ENCODE results near the gene LRCH1.

Gene LRCH1

GRCh38 chr13:46715363-46715762 is 162.4 kb downstream of the LRCH1 start:
- H3K4me3 ChIP-seq (ENCODE audit: low read length): no peak overlapping the region

GRCh38 chr13:46716821-46717220 is 163.9 kb downstream of the LRCH1 start:
- DNase-seq (ENCODE audit: low read depth, low spot score): no peak
- no peak overlapping the region for H3K4me3 ChIP-seq (ENCODE audit: low read length)

More at GRCh38 chr13:46715363-46715762, 162.4 kb downstream of the LRCH1 start:
- DNase-seq (ENCODE audit: low read depth, low spot score): no peak

- H3K4me3 ChIP-seq (ENCODE audit: low read length): no peak overlapping the region
- DNase-seq (ENCODE audit: low read depth, low spot score): no peak
These were observed 164.3 kb downstream of the LRCH1 start for GRCh38 chr13:46717275-46717674.

- no peak overlapping the region for H3K4me3 ChIP-seq (ENCODE audit: low read length)
- no peak for DNase-seq (ENCODE audit: low read depth, low spot score)
These were observed 164.9 kb downstream of the LRCH1 start for GRCh38 chr13:46717856-46718255.

- no peak for DNase-seq (ENCODE audit: low read depth, low spot score)
These were observed 167.2 kb downstream of the LRCH1 start for GRCh38 chr13:46720189-46720588.

GRCh38 chr13:46721054-46721453 is 168.1 kb downstream of the LRCH1 start:
- no peak overlapping the region for H3K4me3 ChIP-seq (ENCODE audit: low read length)
- peak; percentile 26 for DNase-seq (ENCODE audit: low read depth, low spot score)

More at GRCh38 chr13:46720189-46720588, 167.2 kb downstream of the LRCH1 start:
- no peak overlapping the region for H3K4me3 ChIP-seq (ENCODE audit: low read length)

GRCh38 chr13:46726347-46726746 is 173.4 kb downstream of the LRCH1 start:
- no peak for DNase-seq (ENCODE audit: low read depth, low spot score)
- no peak overlapping the region for H3K4me3 ChIP-seq (ENCODE audit: low read length)

- peak; percentile 32 for DNase-seq (ENCODE audit: low read depth, low spot score)
These were observed 175.8 kb downstream of the LRCH1 start for GRCh38 chr13:46728777-46729176.

GRCh38 chr13:46731535-46731934 is 178.6 kb downstream of the LRCH1 start:
- no peak for DNase-seq (ENCODE audit: low read depth, low spot score)
- H3K4me3 ChIP-seq (ENCODE audit: low read length): no peak overlapping the region

More at GRCh38 chr13:46728777-46729176, 175.8 kb downstream of the LRCH1 start:
- no peak overlapping the region for H3K4me3 ChIP-seq (ENCODE audit: low read length)

GRCh38 chr13:46735425-46735824 is 182.5 kb downstream of the LRCH1 start:
- no peak for DNase-seq (ENCODE audit: low read depth, low spot score)
- no peak overlapping the region for H3K4me3 ChIP-seq (ENCODE audit: low read length)

GRCh38 chr13:46736541-46737310 is 183.8 kb downstream of the LRCH1 start:
- DNase-seq (ENCODE audit: low read depth, low spot score): no peak
- no peak overlapping the region for H3K4me3 ChIP-seq (ENCODE audit: low read length)

GRCh38 chr13:46738055-46738454 is 185.1 kb downstream of the LRCH1 start:
- no peak for DNase-seq (ENCODE audit: low read depth, low spot score)
- H3K4me3 ChIP-seq (ENCODE audit: low read length): no peak overlapping the region

GRCh38 chr13:46738766-46739165 is 185.8 kb downstream of the LRCH1 start:
- no peak for DNase-seq (ENCODE audit: low read depth, low spot score)

GRCh38 chr13:46739447-46740098 is 186.6 kb downstream of the LRCH1 start:
- H3K4me3 ChIP-seq (ENCODE audit: low read length): no peak overlapping the region
- no peak for DNase-seq (ENCODE audit: low read depth, low spot score)

More at GRCh38 chr13:46738766-46739165, 185.8 kb downstream of the LRCH1 start:
- H3K4me3 ChIP-seq (ENCODE audit: low read length): no peak overlapping the region

- no peak overlapping the region for H3K4me3 ChIP-seq (ENCODE audit: low read length)
- no peak for DNase-seq (ENCODE audit: low read depth, low spot score)
These were observed 190.2 kb downstream of the LRCH1 start for GRCh38 chr13:46743191-46743590.

- H3K4me3 ChIP-seq (ENCODE audit: low read length): no peak overlapping the region
- DNase-seq (ENCODE audit: low read depth, low spot score): no peak
These were observed 192.1 kb downstream of the LRCH1 start for GRCh38 chr13:46745062-46745461.

GRCh38 chr13:46745706-46746105 is 192.7 kb downstream of the LRCH1 start:
- no peak overlapping the region for H3K4me3 ChIP-seq (ENCODE audit: low read length)

GRCh38 chr13:46747031-46747820 is 194.3 kb downstream of the LRCH1 start:
- no peak overlapping the region for H3K4me3 ChIP-seq (ENCODE audit: low read length)
- DNase-seq (ENCODE audit: low read depth, low spot score): no peak

More at GRCh38 chr13:46745706-46746105, 192.7 kb downstream of the LRCH1 start:
- no peak for DNase-seq (ENCODE audit: low read depth, low spot score)

- H3K4me3 ChIP-seq (ENCODE audit: low read length): no peak overlapping the region
- DNase-seq (ENCODE audit: low read depth, low spot score): no peak
These were observed 195.3 kb downstream of the LRCH1 start for GRCh38 chr13:46748300-46748699.

GRCh38 chr13:46749951-46750350 is 197.0 kb downstream of the LRCH1 start:
- no peak for DNase-seq (ENCODE audit: low read depth, low spot score)
- no peak overlapping the region for H3K4me3 ChIP-seq (ENCODE audit: low read length)

Data from Jurkat, Clone E6-1 (cell line).